Stimulated activated CD8-positive, alpha-beta memory T cell treated with anti-CD3 and anti-CD28 coated beads, Interleukin-4, amount 100 ng/mL, for 24 hours (primary cell): ENCODE data around the gene PRELID3B.

Experiments used
- DNase-seq: peaks from one replicate; pipeline ENCODE4 v3.0.0-alpha.2; 2020; ENCODE audit warnings: low read depth

PRELID3B gene

DNA sequence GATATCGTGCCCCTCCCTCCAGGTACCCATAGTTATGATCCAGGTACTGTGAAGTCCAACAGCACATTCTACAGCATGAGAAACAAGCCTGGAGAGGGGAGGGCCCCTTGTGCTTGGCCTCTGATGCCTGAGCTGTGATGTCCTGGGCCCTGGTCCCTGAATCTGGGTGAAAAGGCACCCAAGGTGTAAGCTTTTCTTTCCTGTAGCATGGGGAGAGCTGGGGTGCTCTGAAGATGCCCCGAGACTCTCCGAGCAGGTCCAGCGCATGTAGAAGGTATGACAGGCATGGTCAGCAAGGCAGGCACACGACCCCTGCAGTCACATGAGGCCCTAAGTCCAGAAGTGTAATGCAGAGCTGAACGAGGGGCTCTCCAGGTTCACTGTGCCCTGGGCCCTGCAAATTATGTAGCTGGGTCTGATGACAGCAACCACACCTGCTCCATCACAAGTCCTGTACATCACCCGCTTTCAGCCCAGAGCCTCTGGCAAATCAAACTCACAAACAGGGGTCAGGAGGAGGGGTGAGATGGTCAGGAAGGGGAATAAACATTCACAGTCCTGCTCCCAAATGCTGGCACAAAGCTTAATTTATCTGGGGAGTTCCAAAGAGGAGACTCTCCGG lies 33.8 kb downstream of the PRELID3B start:
- no peak for DNase-seq

- no peak for DNase-seq
These were observed 34.7 kb downstream of the PRELID3B start for GRCh38 chr20:59007665-59008511.

GRCh38 chr20:59006864-59007664 lies 35.5 kb downstream of the PRELID3B start, which contains the start of gene CTSZ:
Gene CTSZ, minus strand, starts transcription at chr20:59007254. Its CDS starts 126 bp downstream, at chr20:59007128.
- no peak for DNase-seq

DNA sequence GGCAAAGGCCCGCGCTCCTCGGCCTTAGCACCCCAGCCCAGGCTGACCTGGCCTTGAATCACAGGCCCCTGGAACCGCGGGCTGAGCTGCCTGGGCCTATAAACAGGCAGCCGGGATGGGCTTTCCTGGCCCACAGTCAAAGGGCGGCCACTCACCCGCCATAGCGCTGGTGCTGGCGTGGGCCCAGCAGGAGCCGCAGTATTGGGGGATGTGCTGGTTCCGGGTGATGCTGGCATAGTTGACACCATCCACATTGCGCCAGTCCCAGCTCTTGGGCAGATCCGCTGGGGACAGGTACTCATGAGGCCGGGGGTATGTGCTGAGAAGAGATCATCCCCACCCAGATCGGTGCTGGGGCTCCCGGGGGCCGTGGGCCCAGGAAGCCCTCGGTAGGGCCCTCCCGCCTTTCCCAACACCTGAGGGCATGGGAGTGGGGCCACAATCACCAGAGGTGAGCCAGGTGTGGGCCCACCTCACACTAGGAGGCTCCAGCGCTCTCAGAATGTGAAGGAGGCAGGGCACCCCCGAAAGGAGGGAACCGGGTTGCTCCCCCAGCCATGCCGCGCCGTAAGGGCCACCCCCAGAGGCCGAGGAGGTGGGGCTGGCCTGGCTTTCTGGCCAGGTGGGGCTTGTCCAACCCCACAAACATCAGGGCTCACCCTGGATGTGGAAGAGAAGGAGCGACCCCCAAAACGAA lies 36.3 kb downstream of the PRELID3B start:
- no peak for DNase-seq

GRCh38 chr20:59005523-59006166 lies 36.9 kb downstream of the PRELID3B start:
- DNase-seq = no peak

GRCh38 chr20:59004763-59005522 lies 37.6 kb downstream of the PRELID3B start:
- DNase-seq = no peak

- no peak for DNase-seq
These were observed 38.2 kb downstream of the PRELID3B start for GRCh38 chr20:59004493-59004762.

DNA sequence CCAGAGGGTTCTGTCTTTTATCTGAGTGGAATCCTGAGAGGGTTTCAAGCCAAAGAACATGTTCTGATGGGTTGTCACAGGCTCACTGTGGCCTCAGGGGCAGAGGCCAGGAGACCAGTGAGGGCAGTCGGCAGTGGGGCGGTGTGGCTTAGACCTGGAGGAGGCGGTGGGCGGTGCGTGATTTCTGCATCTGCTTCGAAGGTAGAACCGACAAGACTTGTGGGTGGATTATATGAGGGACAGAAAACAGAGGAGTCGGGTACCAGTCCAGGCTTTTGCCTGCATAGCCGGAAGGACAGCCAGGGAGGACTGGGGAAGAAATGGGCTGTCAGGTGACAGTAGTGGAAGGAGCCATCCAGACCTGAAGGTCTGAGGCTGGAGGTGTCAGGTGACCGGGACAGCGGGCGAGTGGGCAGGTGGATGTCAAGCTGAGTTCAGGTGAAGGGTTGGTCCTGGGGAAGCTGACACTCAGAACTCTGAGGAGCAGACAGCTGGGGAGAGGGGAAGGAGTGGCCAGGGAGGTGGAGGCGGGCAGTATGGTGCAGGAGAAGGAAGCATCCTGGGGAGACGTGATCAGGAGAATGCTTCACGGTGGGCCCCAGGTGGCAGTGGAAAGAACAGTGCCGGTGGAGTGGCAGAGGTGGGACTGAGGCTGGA lies 38.6 kb downstream of the PRELID3B start:
- DNase-seq = no peak

DNA sequence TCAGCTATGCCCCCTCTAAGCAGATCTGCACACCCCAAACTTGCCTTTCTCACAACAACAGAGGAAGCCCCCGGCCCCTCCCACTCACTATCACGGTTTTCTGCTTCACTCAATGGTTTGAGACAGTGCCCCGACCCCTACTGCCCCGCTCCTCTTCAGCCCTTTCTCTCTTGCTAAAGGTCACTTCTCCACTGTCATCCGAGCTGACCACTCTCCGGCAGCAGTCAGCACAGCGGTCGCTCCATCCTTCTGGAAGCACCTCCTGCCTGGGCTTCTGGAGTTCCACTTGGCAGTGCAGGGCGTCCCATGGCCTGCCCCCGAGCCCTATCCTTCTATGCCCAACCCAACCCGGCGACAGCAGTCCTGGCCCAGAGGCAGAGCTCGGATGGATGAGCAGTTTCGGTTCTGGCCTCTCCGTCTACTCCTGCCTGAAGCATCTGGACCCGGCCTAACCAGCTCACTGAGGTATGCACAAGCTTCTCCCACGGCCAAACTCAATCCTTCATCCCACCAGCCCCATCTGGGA lies 39.6 kb downstream of the PRELID3B start:
- no peak for DNase-seq

GRCh38 chr20:59002388-59002787 lies 40.2 kb downstream of the PRELID3B start:
- no peak for DNase-seq

GRCh38 chr20:59001449-59002171 lies 41.0 kb downstream of the PRELID3B start:
- DNase-seq = no peak

GRCh38 chr20:59001068-59001448 lies 41.5 kb downstream of the PRELID3B start:
- DNase-seq = no peak

GRCh38 chr20:59000326-59000725 lies 42.3 kb downstream of the PRELID3B start:
- no peak for DNase-seq

- no peak for DNase-seq
These were observed 43.9 kb downstream of the PRELID3B start for GRCh38 chr20:58998656-58999055.

DNA sequence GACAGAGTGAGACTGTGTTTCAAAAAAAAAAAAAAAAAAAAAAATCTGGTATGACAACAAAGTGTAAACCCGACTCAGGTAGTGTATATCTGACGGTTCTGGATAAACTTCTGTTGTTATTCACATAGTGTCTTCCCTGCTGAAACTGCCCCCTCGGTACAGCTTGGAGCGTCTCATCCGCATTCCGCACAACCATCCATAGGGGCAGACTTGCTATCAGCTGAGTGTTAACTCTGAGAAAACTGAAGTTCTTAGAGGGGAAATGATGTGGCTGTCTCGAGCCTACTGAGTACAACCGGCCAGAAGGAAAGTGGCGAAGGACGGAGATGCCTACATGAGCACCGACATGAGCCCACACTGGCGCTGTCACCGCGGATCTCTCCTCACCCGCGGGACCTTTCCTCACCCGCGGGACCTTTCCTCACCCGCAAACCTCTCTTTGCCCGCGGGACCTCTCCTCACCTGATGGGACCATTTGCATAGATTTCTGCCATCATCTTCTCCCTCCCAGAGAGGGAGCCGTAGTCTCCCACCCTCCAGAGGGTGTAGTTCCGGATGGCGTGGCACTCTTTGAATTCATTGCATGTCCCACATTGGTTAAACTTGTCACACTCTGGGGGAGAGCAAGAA lies 45.3 kb downstream of the PRELID3B start:
- no peak for DNase-seq

GRCh38 chr20:58996226-58996611 lies 46.4 kb downstream of the PRELID3B start:
- DNase-seq = no peak

DNA sequence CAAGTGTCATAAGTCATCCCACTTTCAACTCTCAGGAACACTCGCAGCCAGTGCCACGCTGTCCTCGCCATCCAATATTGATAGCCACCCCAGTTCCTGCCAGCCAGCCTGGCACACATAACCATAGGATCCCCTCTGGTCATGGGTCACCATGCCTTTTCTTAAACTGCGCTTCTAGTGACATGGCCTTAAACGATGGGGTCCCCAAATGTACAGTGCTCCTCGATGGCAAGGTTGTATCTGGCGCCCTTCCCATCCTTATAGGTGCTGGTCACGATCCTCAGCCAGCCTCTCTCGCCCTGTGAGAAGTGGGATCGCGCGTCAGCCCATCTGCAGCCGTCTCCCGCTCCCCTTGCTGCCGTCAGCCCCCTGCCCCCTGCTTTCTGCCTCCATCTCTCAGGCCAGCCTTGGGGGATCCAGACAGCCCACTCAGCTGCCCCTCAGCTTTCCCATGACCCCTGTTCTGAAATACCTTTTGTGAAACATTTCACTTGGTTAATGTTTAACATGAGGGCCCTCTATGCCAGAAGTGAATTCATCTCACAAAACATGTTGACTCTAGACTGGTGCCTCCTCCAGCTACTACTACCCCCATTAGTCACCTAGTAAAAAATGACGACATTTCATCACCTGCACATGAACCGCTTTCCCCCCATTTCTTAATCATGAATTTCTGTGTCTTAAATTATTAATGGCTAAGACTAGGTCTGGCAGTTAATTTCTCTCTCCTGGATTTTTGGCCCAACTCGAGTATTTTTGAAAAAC lies 46.9 kb downstream of the PRELID3B start:
- DNase-seq = no peak

GRCh38 chr20:58994390-58995159 lies 48.0 kb downstream of the PRELID3B start:
- no peak for DNase-seq
